GM18507 (cell line): ENCODE data around the gene PAX5.
A peak's percentile ranks its signal among the peaks of the same experiment; 100 is the strongest.

Source experiments
- DNase-seq: peaks from one replicate; pipeline ENCODE4 v3.0.0; 2011; ENCODE audit warnings: low read depth; ENCODE audit not compliant: insufficient read length; ENCODE audit errors: extremely low spot score
- FAIRE-seq: peaks from 2 replicates; lab custom pipeline; 2011; peaks lifted over from hg19 to GRCh38; lab: Jason Lieb, UNC

The PAX5 gene

DNA sequence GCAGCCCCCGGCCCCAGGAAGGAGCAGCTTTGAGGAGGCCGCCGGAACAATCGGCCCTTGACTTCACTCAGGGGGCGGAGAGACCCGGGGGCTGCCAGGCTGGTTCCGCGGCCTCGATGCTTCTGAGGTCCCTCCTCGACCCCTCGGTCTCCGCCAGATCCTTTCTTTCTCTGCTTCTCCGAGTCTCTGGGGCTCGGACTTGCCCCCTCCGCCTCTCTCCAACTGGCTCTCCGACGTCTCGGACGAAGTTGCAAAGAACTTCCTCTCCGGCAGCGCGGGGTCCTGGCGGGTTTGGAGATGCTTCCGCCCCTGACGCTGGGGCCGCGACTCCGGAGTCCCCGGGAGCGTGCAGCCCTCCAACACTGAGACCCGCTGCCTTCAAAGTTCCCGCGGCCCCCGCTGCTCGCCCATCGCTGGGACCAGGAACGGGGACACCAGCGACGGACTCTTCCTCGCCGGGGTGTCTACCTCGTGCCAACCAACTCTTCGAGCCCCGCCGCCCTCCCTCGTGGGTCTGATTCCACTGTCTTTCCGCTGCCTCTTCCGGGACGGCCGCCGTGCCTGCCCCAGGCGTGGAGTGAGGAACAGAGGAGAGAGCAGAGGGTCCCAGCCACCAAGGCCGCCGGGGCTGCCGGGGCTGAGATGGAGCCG lies 7.0 kb downstream of the PAX5 start:
- FAIRE-seq (peak; percentile 57), DNase-seq (no peak)

- FAIRE-seq: peak; percentile 70
- DNase-seq: no peak
Measured at GRCh38 chr9:37026113-37026930, 7.7 kb downstream of the PAX5 start.

DNA sequence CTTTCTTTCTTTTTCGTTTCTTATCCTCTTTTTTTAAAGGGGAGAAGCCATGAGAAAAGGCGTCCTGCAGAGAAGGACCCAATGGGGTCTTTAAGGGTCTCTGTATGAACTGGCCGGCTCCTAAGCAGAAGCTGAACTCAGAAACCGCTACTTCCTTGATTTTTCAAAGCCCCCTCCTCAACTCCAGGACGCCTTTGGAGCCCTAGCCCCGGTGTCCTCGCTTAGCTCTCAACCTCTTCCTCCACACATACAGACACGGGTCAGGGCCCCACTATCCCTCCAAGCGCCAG lies 8.3 kb downstream of the PAX5 start:
- no peak for DNase-seq
- no peak for FAIRE-seq

DNA sequence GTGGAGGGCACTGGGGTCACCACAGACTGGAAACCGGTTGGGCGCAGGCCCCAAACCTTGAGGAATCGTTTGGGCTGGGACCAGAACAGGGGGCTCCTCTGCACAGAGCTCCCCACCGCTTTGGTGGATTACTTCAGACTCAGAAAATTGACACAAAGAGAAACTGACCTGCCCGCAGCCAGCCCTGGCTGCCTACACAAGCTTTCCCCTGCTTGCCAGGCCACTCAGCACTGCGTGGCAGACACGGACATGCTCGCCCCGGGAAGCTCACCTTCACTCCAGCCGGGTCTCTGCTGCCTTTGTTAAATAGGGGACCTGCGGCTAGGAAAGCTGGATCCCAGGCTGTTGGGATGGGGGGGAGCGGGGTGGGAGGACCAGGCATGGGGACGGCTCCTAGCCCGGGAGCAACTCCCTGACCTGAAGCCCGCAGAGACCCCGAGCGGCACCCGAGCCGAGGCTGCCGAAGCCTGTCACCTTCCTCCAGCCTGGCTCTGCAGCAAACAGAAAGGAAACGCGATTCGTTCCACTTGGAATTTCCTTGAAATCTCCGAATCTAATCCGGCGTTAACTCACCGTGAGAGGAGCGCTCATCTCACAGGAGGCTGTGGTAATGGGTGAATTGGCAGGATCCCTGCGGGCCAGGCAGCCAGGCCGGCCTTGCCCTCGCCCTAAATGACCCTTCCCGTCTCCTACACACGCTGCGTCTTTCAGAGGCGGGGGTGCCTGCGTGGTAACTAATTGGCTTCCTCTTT lies 8.8 kb downstream of the PAX5 start:
- DNase-seq: no peak

GRCh38 chr9:37017546-37017945 lies 16.5 kb downstream of the PAX5 start:
- FAIRE-seq: no peak
- no peak for DNase-seq

More for the DNA sequence above, 8.8 kb downstream of the PAX5 start:
- FAIRE-seq: peak; percentile 74

DNA sequence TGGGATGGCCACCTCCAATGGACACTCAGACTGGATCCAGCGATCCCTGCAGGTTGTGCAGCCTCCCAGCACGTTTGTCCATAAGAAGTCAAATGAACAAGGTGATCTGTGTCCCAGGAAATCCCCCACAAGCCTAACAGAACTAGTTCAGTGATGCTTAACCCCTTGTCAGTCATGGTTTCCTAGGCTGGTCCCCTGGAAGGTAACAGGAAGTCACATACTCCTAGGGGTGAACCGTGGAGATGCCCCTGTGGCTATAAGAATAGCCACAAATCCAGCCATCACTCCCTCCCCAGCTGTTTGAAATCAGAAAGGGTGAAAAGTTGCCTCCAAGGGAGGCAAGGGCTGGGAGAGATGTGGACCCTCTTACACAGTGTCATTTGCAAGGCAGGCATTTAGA lies 22.5 kb downstream of the PAX5 start:
- DNase-seq (no peak), FAIRE-seq (peak; percentile 55)

DNA sequence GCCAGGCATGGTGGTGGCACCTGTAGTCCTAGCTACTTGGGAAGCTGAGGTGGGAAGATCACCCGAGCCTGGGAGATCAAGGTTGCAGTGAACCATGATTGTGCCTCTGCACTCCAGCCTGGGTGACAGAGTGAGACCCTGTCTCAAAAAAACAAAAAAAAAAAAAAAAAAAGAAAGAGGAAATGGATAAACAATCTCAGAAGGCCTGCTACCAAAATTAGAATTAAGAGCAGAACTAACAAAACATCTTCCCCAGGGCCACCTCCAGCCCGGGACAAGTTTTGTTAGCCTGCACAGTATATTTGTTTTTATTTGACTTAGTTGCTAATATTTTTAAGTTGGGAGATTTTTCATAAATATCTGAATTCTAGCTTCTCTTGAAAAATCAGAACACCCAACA lies 23.1 kb downstream of the PAX5 start:
- FAIRE-seq: peak; percentile 54
- no peak for DNase-seq

DNA sequence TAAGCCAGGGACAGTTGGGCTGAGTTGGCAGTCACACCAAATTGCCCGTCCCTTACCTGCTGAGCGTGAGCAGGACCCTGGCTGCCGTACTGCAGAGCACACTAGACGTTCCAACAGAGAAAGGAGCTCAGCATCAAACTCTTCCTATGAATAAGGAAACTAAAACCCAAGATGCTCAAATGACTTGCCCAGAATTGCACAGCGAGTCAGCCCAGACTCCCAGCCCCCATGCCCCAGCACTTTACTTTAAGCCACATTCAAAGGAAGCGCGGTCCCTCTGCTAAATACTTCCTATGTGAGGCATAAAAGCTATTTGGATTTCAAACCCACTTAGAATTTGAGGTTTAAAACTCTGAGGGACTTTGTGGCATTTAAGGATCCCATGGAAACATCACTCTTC lies 23.9 kb downstream of the PAX5 start:
- FAIRE-seq (peak; percentile 86), DNase-seq (no peak)

- FAIRE-seq (no peak), DNase-seq (no peak)
Measured at GRCh38 chr9:37007295-37007694, 26.8 kb downstream of the PAX5 start.

- FAIRE-seq: peak; percentile 86
- no peak for DNase-seq
Measured at GRCh38 chr9:37005517-37006140, 28.4 kb downstream of the PAX5 start.

DNA sequence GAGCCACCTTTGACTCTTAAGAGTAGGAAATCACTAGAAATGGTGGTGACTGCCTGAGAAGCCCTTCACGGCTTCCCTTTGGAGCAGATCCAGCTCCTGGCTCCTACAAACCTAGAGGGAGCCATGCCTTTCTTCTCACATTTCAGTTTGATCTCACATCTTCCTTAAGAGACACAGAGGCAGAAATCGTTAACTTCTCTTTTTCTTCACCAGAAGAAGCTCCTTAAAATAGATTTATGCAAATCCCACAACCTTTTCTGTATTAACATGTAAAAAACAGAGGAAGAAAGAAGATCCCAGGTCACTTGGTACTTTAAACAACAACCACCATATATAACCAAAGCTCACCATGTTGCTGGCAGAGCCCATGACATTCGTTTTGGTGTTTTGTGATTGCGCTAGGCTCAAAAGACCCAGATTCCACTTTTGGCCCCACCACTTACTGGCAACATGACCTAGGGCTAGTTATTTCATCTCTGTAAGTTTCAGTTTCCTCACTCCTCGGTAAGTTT lies 29.6 kb downstream of the PAX5 start:
- peak; percentile 97 for FAIRE-seq
- no peak for DNase-seq

- FAIRE-seq (peak; percentile 15), DNase-seq (no peak)
Measured at GRCh38 chr9:37002413-37003217, 31.5 kb downstream of the PAX5 start.

- no peak for DNase-seq
- FAIRE-seq: no peak
Measured at GRCh38 chr9:37002036-37002412, 32.0 kb downstream of the PAX5 start.

- DNase-seq (no peak), FAIRE-seq (peak; percentile 82)
Measured at GRCh38 chr9:37001459-37001858, 32.6 kb downstream of the PAX5 start.

- FAIRE-seq (peak; percentile 92), DNase-seq (no peak)
Measured at GRCh38 chr9:36999728-37000333, 34.2 kb downstream of the PAX5 start.

DNA sequence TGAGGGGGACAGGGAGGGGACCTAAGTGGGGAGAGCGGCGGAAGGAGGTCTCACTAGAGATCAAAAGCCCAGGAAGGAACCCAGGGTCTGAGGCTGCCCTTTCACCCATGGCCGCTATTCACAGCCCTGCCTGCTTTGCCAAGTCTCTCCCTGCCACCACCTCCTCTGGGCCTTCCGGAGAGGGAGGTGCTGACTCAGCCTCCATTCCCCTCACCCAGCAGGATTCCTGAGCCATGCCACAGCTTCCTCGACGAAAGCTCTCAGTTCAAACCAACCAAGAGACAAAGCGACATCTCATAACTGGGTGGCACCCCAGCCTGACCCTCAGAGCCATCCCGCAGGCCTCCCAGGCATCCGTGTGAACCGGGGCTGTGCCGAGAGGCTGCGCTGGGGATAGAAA lies 36.7 kb downstream of the PAX5 start:
- no peak for DNase-seq
- FAIRE-seq: peak; percentile 69

DNA sequence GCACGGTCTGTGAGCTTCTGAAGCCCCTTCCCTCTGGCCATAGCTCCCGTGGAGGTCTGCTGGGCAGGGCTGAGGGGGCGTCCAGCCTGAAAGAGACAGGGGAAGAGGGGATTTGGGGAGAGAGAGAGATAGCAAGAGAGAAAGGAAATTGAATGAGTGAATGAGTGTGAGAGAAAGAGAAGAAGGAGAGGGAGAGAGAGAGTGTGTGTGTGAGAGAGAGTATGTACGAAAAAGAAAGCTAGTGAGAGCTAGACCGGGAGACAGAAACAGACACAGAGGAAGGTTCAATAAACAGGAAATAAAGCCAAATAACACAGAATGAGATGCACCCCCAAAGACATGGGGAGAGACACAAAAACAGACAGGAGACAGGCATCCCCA lies 37.4 kb downstream of the PAX5 start:
- FAIRE-seq: no peak
- DNase-seq: no peak

DNA sequence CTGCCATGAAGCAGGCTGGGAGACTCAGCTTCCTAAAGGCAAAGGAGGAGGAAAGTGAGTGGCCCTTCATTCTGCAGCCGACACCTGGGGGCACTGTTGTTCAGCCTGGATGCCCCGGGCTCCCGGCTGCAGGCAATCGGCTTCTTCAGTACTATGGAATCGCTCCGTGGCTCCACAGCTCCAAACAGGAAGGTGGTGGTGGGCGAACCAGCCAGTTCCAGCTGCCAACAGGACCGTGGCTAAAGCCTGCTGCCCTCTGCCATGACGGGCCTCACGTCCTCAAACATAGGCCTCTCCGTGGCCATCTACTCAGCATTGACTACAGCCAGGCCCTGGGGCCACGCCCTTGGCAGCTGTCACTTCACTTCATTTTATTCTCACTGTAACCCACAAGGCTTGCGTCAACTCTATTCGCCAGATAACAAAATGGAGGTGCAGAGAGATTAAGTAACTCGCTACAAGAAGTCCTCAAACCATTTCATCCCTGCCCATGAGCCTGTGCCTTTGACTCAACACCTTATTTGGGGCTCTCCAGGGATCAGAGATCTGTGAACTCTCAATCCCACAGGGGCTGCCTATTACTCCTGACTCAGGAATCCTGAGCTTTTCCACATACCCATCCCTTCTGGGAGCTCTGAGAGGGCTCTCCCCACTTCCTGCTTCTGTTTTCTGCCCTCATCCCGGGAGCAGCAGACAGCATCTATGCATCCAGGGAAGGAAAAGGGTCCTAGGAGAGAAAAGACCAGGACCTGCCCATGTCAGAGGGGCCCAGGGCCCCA lies 38.0 kb downstream of the PAX5 start:
- DNase-seq (no peak), FAIRE-seq (peak; percentile 96)
